ENCODE data around the gene MCM6. TPM values are rescaled to one million over a fixed set of nuclear protein-coding genes. Genes with fewer than 3 reads are reported as not detected.

Gene MCM6
- total RNA-seq, 8 experiments from 2014 or later: 9.1 to 124 (median 19.0) TPM

- ATAC-seq (replicated peaks in 6 of 8): peak in 5 of 8 experiments; percentile 27 to 73 (median 51)
- no peak overlapping the region for H3K4me3 ChIP-seq
- no peak overlapping the region for H3K27ac ChIP-seq
- WGBS, 10 experiments: 74 to 100% (median 84%) methylated on average over 1 to 10 of the region's 13 CpGs; no CpG with 5 or more reads in 2 of the 10 experiments
- H3K4me1 ChIP-seq (replicated peaks in 1 of 2): peaks cover 5% of the 10 kb centered on the region in 2 donors
- in situ Hi-C loops (cut with MboI; ENCODE audit: low pct_unique_long_range_greater_than_20kb in 2 of 9, low sequenced_read_pairs in 9 of 9, unreplicated experiment in 9 of 9): no loop called here
These were observed 46.7 kb downstream of the MCM6 start for GRCh38 chr2:135829378-135830135.

GRCh38 chr2:135826544-135826943, 49.7 kb downstream of the MCM6 start:
- 67 to 100% (median 81%) methylated on average over 1 to 4 of the region's 6 CpGs; no CpG with 5 or more reads in 3 of the 10 experiments for WGBS, 10 experiments
- H3K27ac ChIP-seq: no peak overlapping the region
- H3K4me3 ChIP-seq: no peak overlapping the region
- peaks cover 5% of the 10 kb centered on the region in 2 donors for H3K4me1 ChIP-seq (replicated peaks in 1 of 2)
- in situ Hi-C loops (cut with MboI; ENCODE audit: low pct_unique_long_range_greater_than_20kb in 2 of 9, low sequenced_read_pairs in 9 of 9, unreplicated experiment in 9 of 9): no loop called here
- peak in 2 of 8 experiments; percentile 56 to 77 for ATAC-seq (replicated peaks in 6 of 8)

GRCh38 chr2:135825550-135826176, 50.6 kb downstream of the MCM6 start:
- ATAC-seq (replicated peaks in 6 of 8): peak in 3 of 8 experiments; percentile 90 to 94 (median 92)
- WGBS, 10 experiments: 29 to 90% (median 81%) methylated on average over 2 to 4 of the region's 11 CpGs; no CpG with 5 or more reads in 4 of the 10 experiments
- no peak overlapping the region for H3K4me3 ChIP-seq
- no peak overlapping the region for H3K27ac ChIP-seq
- H3K4me1 ChIP-seq (replicated peaks in 1 of 2): peaks cover 5% of the 10 kb centered on the region in 2 donors
- in situ Hi-C loops (cut with MboI; ENCODE audit: low pct_unique_long_range_greater_than_20kb in 2 of 9, low sequenced_read_pairs in 9 of 9, unreplicated experiment in 9 of 9): no loop called here

- no peak for ATAC-seq (replicated peaks in 6 of 8)
- Histone ChIP-seq H3K4me3 (no peak overlapping the region), H3K4me1 (replicated peaks in 1 of 2) (peaks cover 5% of the 10 kb centered on the region in 2 donors), H3K27ac (no peak overlapping the region)
- in situ Hi-C loops (cut with MboI; ENCODE audit: low pct_unique_long_range_greater_than_20kb in 2 of 9, low sequenced_read_pairs in 9 of 9, unreplicated experiment in 9 of 9): no loop called here
- 34 to 100% (median 77%) methylated on average over 1 to 7 of the region's 9 CpGs; no CpG with 5 or more reads in 2 of the 10 experiments for WGBS, 10 experiments
These were observed 51.1 kb downstream of the MCM6 start for GRCh38 chr2:135825131-135825530.

GRCh38 chr2:135822855-135823254, 53.4 kb downstream of the MCM6 start:
- in situ Hi-C loops (cut with MboI; ENCODE audit: low pct_unique_long_range_greater_than_20kb in 2 of 9, low sequenced_read_pairs in 9 of 9, unreplicated experiment in 9 of 9): no loop called here
- H3K27ac ChIP-seq: no peak overlapping the region
- peaks cover 0 to 5% of the 10 kb centered on the region in 2 donors for H3K4me1 ChIP-seq (replicated peaks in 1 of 2)
- ATAC-seq (replicated peaks in 6 of 8): no peak
- no peak overlapping the region for H3K4me3 ChIP-seq
- 75 to 100% (median 92%) methylated on average over 1 of the region's 1 CpG; no CpG with 5 or more reads in 4 of the 10 experiments for whole genome bisulfite sequencing, 10 experiments

DNA sequence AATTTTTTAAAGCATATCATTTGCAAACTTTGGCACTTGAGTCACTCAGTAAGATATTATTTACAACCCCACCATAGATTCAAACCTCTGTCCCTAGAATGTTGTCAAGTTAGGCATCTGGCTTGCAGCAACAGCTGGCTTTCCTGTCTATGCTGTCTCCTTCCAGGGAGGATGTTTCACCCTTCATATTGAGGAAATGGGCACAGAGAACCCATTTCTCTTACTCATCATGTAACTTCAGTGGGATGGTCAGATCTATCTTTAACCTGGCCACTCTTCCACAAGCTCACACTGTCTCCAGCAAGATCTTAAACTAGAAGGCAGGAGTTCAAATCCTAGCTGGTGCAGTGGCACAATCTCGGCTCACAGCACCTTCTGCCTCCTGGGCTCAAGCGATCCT, 55.1 kb downstream of the MCM6 start:
- WGBS, 10 experiments: 57 to 100% (median 80%) methylated on average over 1 to 2 of the region's 2 CpGs; no CpG with 5 or more reads in 7 of the 10 experiments
- in situ Hi-C loops (cut with MboI; ENCODE audit: low pct_unique_long_range_greater_than_20kb in 2 of 9, low sequenced_read_pairs in 9 of 9, unreplicated experiment in 9 of 9): no loop called here
- Histone ChIP-seq H3K4me1 (replicated peaks in 1 of 2) (no peaks in the 10 kb centered on the region), H3K27ac (no peak overlapping the region), H3K4me3 (no peak overlapping the region)
- no peak for ATAC-seq (replicated peaks in 6 of 8)

- 34 to 100% (median 61%) methylated on average over 1 to 8 of the region's 9 CpGs; no CpG with 5 or more reads in 1 of the 10 experiments for WGBS, 10 experiments
- Histone ChIP-seq H3K4me3 (no peak overlapping the region), H3K4me1 (replicated peaks in 1 of 2) (no peaks in the 10 kb centered on the region), H3K27ac (no peak overlapping the region)
- in situ Hi-C loops (cut with MboI; ENCODE audit: low pct_unique_long_range_greater_than_20kb in 2 of 9, low sequenced_read_pairs in 9 of 9, unreplicated experiment in 9 of 9): no loop called here
- no peak for ATAC-seq (replicated peaks in 6 of 8)
These were observed 56.1 kb downstream of the MCM6 start for GRCh38 chr2:135820003-135820618.

GRCh38 chr2:135818937-135819610, 57.2 kb downstream of the MCM6 start:
- H3K4me3 ChIP-seq: no peak overlapping the region
- in situ Hi-C loops (cut with MboI; ENCODE audit: low pct_unique_long_range_greater_than_20kb in 2 of 9, low sequenced_read_pairs in 9 of 9, unreplicated experiment in 9 of 9): no loop called here
- WGBS, 10 experiments: 0 to 76% (median 58%) methylated on average over 1 to 3 of the region's 8 CpGs; no CpG with 5 or more reads in 2 of the 10 experiments
- no peak overlapping the region for H3K27ac ChIP-seq
- peak in 3 of 8 experiments; percentile 70 to 91 (median 74) for ATAC-seq (replicated peaks in 6 of 8)
- H3K4me1 ChIP-seq (replicated peaks in 1 of 2): no peaks in the 10 kb centered on the region

GRCh38 chr2:135817951-135818350, 58.3 kb downstream of the MCM6 start:
- 63 to 100% (median 71%) methylated on average over 1 to 4 of the region's 4 CpGs; no CpG with 5 or more reads in 3 of the 10 experiments for WGBS, 10 experiments
- in situ Hi-C loops (cut with MboI; ENCODE audit: low pct_unique_long_range_greater_than_20kb in 2 of 9, low sequenced_read_pairs in 9 of 9, unreplicated experiment in 9 of 9): no loop called here
- no peak for ATAC-seq (replicated peaks in 6 of 8)

GRCh38 chr2:135817466-135817865, 58.8 kb downstream of the MCM6 start:
- Histone ChIP-seq H3K27ac (no peak overlapping the region), H3K4me3 (no peak overlapping the region), H3K4me1 (replicated peaks in 1 of 2) (no peaks in the 10 kb centered on the region)
- no peak for ATAC-seq (replicated peaks in 6 of 8)
- WGBS, 10 experiments: 62 to 90% methylated on average over 2 to 4 of the region's 18 CpGs; no CpG with 5 or more reads in 8 of the 10 experiments
- in situ Hi-C loops (cut with MboI; ENCODE audit: low pct_unique_long_range_greater_than_20kb in 2 of 9, low sequenced_read_pairs in 9 of 9, unreplicated experiment in 9 of 9): no loop called here

More at GRCh38 chr2:135817951-135818350, 58.3 kb downstream of the MCM6 start:
- no peak overlapping the region for H3K4me3 ChIP-seq
- no peaks in the 10 kb centered on the region for H3K4me1 ChIP-seq (replicated peaks in 1 of 2)
- no peak overlapping the region for H3K27ac ChIP-seq

DNA sequence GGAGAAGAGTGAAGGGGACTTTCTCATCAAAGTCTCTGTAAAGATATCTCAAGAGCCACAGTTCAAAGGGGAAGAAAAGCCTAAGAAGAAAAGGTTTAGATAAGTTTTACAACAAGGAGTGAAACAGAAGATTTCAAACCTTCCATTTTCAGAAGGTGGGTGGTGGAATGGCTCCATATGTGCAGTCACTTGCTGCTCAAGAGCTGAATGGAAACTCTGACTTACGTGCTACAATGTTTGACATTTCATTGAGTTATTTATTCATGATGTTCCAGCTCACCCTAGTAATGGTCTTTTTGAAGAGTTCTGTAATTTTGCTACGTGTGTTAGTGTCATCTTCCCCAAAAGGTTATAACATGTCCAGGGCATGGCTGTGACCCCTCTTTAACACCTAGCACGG, 61.0 kb downstream of the MCM6 start:
- H3K27ac ChIP-seq: no peak overlapping the region
- ATAC-seq (replicated peaks in 6 of 8): no peak
- in situ Hi-C loops (cut with MboI; ENCODE audit: low pct_unique_long_range_greater_than_20kb in 2 of 9, low sequenced_read_pairs in 9 of 9, unreplicated experiment in 9 of 9): no loop called here
- no peak overlapping the region for H3K4me3 ChIP-seq
- H3K4me1 ChIP-seq (replicated peaks in 1 of 2): no peaks in the 10 kb centered on the region
- WGBS, 10 experiments: 58 to 91% (median 86%) methylated on average over 3 of the region's 3 CpGs; no CpG with 5 or more reads in 3 of the 10 experiments

DNA sequence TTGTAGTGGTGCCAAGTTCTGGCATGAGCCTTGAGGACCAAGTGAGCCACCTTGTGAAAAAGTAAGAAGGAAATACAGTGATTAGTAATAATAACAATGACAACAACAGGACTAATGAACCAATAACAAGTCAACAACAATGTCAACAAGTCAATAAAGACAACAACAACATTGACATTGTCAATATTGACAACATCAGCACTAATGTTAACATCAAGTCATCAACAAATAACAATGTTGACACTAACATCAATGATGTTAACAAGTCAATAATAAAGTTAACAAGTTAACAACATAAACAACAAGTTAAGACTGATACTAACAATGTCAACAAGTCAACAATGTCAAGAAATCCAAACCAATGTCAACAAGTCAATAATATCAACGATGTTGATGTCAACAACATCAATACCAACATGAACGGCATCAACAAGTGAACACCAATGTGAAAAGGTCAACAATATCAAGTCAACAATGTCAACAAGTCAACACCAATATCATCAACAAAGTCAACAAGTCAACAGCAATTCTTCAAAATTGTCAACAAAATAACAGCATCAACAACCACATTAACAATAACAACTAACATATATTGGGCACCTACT, 63.2 kb downstream of the MCM6 start:
- 0 to 100% (median 59%) methylated on average over 1 to 2 of the region's 2 CpGs; no CpG with 5 or more reads in 2 of the 10 experiments for WGBS, 10 experiments
- no peaks in the 10 kb centered on the region for H3K4me1 ChIP-seq (replicated peaks in 1 of 2)
- ATAC-seq (replicated peaks in 6 of 8): no peak
- H3K27ac ChIP-seq: no peak overlapping the region
- no peak overlapping the region for H3K4me3 ChIP-seq
- in situ Hi-C loops (cut with MboI; ENCODE audit: low pct_unique_long_range_greater_than_20kb in 2 of 9, low sequenced_read_pairs in 9 of 9, unreplicated experiment in 9 of 9): no loop called here
